DOHH2 (cell line): Measurements from ENCODE around the gene HTRA1.

Experiments
- CTCF ChIP-seq: fragments of 200-600 bp; sonication (generic); IDR thresholded peaks from one replicate; pipeline ENCODE4 v1.5.1; 2014; ENCODE audit warnings: antibody characterized with exemption, mild to moderate bottlenecking, low read depth, low read length; ENCODE audit not compliant: poor library complexity, severe bottlenecking
- EZH2phosphoT487 ChIP-seq: fragments of 200-600 bp; sonication (generic); IDR thresholded peaks from 2 replicates; pipeline ENCODE4 v1.6.1; 2017; ENCODE audit warnings: borderline replicate concordance, mild to moderate bottlenecking, antibody characterized with exemption, low read length, moderate library complexity, mixed read lengths

GRCh38 chr10:122500194-122500593 is 38.8 kb downstream of the HTRA1 start:
- no peak for TF ChIP-seq CTCF
- no peak for TF ChIP-seq EZH2phosphoT487
